CD4-positive, alpha-beta T cell treated with Interleukin-17A for 1 hour (primary cell): ENCODE results near the gene MAP3K13.
"Not testable (repeated sequence)": the region's sequence is repeated elsewhere in the genome, so short reads cannot be mapped to it uniquely, and the experiment has no call there.

Experiments used
- DNase-seq: peaks from one replicate; pipeline ENCODE4 v3.0.0-alpha.2; 2020

MAP3K13 gene

DNA sequence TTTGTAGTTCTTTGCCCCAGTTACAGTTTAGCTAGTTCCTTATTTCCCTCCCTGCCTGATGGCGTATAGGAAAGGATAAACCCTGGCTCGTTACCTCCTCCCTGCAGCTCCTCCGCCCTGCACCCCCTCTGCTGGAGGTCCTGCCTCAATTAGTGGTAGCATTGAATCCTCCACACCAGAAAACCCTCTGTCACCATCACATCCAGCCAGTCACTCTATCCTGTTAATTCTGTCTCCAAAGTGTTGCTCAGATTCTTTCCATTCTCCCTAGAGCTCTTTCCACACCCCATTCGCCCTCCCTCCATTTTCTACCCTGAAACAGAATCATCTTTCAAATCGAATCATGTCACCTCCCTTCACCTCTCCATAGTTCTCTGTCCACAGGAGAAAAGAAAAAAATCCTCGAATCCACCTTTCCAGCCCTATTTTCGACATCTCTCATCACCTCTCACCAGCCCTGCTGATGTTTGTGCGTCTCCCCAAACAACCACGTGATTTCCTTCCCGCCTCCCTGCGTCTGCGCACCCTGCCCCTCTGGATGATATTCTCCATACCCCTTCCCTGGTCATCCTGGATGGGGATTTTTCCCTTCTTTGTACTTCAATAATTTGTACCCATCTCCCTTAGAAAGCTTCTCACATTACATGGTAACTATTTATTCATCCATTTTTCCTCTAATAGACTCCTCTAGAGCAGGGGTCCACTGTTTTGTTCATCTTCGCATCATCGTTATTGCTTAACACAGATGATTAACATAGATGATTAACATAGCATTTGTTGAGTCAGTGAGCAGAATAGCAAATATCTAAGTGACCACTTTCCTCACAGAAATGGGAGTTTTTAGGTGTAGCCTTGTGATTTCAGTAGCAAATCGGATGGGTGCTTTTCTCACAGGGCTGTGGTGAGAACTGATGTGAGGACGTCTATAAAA, 37.1 kb downstream of the MAP3K13 start:
- DNase-seq: no peak

DNA sequence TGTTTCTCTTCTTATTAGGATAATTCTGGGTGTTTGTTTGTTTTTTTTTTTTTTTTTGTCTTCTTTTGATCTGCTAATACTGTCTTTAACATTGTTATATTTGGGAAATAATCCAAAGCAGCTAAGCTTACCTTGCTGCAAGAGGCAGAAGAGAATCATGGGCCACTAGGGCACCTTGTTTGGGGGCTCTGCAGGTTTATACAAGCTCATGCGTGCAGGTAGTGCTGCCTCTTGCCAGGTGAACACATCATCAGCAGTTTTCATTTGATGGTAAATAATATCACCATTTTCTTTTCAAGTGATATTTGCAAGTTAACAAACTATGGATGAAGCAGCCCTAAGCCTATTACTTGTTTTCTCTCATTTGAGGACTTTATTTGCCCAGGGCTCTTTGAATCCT, 37.9 kb downstream of the MAP3K13 start:
- DNase-seq: no peak

DNA sequence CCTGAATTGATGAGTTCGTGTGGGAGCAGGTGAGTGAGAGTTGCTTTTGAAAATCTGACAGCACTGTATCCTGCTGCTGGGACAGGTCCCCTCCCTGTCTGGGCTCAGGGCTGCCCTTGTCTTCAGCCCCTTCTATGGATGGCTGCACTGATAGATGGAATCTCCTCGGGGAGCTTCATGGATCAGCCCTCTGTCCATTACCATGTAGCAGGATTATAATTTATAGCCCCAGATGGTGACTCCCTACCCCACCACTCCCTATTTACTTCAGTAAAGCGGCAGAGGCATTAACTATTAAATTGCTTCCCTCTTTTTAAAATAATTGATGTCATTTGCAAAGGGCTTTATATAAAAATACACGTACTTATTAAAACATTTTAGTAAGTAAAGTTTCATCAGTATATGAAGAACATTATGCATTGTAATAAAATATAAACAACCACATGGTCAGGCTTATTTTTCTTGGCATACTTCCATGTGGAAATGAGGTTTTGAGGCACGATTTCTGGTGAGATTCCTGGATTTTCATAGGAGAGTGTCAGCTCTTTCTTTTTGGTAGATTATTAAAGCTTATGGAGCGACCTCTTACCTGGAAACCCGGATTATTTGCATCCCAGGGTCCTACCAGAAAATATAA, 38.5 kb downstream of the MAP3K13 start:
- no peak for DNase-seq

DNA sequence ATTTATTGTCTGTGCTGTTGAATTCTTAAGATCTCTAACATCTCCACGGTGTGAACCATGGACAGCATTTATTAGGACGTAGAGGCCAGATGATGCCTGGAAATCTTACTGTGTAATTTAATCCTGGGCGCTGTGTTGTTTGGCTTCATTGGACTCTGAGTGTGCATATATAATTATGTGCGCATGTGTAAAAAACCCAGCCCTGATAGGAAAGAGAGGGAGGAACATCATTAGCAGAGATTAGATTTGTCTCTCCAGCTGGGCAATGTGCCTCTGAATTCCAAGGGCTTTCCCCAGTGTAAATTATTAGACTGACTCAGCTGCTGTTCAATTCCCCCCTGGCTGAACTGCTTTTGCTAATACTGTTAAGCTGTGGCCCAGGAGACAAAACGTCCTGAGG, 39.6 kb downstream of the MAP3K13 start:
- DNase-seq: no peak

DNA sequence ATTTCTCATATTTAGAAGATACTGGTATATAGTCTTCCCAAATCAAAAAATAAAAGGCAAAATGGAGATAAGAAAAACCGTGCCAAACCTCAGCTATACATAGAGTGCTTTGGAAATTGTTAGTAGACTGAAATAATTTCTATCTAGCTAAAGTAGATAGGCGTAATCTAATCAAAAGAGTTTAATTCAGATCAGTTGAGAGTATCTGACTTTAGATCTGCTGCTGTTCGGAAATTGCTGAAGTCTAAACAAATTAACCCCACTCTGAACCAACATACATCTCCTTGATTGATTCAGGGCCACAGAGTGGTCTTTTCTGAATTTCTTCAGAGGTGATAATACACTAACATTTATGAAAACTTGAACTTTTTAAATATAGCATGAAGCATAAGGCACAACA, 40.1 kb downstream of the MAP3K13 start:
- no peak for DNase-seq

DNA sequence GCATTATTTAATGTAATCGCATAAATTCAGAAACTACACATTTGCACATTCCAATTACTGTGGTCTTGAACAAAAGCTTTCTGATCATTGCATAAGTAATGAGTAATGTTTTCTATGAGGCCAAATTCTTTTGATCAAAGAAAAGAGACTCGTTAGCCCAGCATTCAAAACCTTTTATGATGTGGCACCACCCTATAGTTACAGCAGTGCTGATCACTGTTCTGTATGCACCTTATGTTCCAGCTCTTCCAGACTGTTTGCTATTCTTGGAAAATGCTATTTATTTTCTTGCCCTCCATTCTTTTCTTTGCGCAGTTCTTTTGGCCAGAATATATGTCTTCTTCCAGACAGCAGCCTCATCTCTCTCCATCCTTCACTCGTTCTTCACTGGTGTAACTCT, 42.3 kb downstream of the MAP3K13 start:
- no peak for DNase-seq

DNA sequence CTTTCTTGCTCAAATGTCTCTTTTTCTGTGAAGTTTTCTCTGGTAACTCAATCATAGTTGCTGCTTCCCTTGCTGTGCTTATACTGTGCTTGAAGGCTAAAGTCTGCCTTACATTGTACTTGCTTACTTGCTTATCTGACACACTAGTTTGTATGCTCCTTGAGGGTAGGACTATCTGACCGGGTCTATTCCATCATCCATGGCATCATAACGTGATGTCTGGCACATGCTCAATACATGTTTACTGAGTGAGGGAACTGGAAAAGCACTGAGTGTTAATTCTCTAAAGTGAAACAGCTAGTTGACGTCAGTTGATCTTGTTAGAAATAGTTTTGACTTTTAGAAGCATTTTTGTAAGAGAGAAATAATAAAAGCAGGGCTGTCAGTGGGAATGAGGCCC, 42.7 kb downstream of the MAP3K13 start:
- DNase-seq: no peak

DNA sequence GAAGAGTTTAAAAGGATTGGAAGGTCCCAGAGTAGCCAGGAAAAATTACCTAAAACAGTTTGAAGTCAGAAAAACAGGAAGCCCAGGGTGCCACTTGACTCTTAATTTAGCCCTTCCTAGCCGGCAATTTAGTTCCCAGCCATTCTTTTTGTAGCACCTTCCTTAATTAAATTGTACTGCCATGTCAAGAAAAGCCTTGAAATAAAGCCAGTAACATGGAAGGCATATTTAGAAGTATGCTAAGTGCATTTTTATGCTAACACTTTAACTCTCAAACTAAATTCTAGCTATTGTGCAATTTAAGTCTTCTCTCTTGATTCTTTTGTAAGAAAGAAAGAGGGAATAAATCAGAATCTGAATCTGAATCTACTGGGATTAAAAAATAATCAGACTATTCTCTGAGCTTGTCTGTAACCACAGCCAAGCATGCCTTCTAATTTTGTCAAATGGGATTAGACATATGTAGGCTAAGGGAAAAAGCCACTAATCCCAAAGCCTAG, 43.2 kb downstream of the MAP3K13 start:
- DNase-seq: no peak

DNA sequence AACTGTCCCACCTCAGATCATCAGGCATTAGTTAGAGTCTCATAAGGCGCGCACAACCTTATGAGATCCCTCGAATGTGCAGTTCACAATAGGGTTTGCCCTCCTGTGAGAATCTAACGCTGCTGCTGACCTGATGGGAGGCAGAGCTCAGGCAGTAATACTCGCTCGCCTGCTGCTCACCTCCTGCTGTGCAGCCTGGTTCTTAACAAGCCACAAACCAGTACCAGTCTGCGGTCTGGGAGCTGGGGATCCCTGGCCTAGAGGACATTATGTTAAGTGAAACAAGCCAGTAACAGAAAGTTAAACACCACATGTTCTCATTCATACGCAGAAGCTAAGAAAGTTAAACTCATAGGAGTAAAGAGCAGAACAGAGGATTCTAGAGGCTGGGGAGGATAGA, 47.0 kb downstream of the MAP3K13 start:
- DNase-seq: no peak

DNA sequence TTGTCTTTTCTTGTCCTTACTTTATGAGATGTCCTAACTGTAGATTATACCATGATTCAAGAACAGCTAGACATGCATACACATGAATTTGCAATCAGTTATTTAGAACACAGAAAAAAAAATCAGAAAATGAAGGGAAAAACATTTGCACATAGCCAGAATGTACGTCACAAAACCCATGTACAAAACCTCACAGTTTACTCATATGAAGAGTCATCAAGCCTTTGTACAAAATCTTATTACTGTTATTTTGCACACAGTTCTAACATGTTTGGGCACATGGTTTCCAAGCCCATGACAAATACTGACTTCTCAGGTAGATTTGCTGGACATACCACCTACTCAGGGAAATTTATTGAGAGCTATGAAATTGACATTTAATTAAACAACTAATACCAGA, 48.2 kb downstream of the MAP3K13 start:
- no peak for DNase-seq

DNA sequence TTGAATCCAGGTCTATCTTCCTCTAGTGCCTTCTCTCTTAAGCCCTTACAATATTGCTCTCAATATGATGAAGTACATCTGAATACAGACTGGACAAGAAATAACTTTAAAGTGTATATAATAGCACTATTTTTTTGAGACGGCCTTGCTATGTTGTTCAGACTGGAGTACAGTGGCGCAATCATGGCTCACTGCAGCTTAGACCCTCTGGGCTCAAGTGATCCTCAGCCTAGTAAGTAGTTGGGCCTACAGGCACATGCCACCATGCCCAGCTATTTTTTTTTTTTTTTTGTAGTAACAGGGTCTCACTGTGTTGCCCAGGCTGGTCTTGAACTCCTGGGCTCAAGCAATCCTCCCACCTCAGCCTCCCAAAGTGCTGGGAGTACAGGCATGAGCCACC, 53.6 kb downstream of the MAP3K13 start:
- no peak for DNase-seq

DNA sequence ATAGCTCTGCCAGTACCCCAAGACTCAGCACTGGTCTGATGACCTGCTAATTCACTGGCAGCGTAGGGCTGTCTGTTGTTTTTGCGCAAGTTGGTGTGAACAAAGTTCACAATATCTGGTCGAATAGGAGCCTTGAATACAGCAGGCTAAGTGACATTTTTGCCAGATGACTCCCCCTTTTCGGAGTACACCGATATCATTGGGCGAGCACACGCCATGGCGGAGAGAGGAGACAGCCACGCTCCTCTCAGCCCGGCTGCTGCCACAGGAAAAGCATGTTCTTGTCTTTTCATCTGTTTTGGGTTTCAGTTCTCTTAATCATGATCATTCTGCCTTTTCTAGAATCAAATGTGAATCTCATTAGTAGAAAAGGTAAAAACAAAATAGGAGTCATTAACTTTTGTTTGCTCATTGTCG, 55.6 kb downstream of the MAP3K13 start:
- not testable (repeated sequence) for DNase-seq

DNA sequence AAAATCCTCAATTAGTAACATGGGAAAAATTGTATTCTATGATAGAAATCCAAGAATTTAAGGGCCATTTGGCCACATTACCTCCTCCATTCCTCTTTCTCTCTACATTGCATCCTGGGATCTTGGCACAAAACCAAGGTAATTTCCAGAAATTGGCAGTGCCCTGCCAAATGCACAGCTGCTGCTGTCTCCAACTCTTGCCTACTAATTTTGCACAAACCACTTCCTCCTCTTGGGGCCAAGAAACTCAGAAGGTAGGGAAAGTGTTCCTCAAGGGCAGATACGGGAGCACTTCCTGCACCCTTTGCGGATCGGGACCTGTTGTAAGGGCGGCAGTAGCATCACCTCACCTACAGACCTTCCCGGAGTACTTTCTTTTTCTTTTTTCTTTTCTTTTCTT, 57.8 kb downstream of the MAP3K13 start:
- DNase-seq: no peak

DNA sequence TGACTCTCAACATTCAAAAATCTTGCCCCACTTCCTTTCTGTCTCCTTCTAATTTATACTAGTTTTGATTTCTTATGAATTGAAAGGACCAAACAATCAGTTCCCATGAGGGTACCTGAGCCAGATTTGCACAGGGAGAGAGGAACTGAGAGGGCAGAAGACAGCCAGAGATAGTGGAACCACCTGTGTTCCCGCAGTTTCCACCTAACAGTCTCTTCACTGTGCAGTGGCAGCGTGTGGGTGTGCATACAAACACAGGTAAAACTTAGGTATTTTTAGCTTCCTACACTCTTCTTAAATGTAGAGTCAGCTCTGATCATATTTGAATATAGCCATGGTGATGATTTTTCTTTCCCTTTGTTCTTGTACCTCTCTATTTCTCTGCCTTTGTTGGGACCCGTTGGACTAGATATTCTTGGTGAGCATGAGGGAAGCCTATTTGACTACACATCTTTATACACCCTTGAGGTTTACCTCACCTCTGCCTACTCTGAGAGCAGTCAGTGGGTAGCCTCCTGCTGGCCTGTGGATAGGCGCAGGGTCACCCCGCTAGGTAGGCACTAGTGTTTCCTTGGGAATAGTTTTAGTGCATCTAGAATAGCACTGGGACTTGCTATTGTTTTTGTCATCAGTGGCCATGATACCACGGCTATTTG, 58.8 kb downstream of the MAP3K13 start:
- DNase-seq: no peak

DNA sequence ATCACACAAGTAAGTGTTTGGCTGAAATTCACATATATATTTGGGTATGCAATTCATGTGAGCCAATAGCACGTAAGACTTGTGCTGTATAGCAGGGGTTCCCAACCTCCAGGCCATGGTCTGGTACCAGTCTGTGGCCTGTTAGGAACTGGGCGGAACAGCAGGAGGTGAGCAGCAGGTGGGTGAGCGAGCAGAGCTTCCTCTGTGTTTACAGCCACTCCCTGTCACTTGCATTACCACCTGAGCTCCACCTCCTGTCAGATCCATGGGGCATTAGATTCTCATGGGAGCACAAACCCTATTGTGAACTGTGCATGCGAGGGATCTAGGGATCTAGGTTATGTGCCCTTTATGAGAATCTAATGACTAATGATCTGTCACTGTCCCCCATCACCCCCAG, 59.7 kb downstream of the MAP3K13 start:
- no peak for DNase-seq

DNA sequence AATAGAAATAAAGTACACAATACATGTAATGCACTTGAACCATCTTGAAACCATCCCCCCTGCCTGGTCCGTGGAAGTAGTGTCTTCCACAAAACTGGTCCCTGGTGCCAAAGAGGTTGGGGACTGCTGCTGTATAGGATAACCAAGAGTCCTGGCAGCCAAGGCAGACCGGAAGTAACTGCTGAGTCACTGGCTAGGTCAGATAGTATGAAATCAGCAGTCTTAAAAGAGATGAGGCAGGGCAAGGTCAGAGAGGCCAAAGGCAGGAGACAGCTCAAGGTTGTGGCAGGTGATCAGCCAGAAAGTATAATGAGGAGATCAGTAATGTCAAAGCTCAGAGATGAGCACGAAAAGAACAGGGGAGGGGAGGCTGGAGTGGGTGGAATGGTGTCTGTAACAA, 60.2 kb downstream of the MAP3K13 start:
- DNase-seq: no peak

DNA sequence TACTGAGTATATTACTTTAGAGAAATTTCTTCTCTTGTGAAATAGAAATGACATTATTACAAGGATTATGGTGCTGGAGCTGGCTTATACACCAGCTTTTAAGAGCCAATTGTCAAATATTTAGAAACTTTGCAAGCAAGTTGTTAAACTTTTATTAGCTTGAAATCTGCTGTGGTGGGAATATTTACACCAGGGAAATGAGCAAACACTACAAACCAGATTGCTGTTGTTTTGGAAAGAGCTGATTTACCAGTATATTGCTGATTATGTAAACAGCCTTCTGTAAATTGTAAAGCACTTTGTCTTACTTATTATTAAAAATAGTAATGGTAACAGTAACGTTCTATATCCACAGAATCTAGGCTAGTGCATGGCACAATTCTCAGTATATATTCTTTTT, 61.5 kb downstream of the MAP3K13 start:
- no peak for DNase-seq

DNA sequence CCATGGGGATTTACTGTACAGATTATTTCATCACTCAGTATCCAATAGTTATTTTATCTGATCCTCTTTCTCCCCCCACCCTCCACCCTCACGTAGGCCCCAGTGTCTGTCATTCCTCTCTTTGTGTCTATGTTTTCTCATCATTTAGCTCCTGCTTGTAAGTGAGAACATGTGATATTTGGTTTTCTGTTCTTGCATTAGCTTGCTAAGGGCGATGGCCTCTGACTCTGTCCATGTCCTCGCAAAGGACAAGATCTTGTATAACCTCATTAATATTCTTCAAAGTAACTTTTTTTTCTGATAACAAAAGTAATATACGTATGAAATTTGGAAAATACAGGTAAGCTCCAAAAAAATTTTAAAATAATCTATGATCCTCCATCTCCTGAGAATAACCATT, 67.4 kb downstream of the MAP3K13 start:
- DNase-seq: no peak

DNA sequence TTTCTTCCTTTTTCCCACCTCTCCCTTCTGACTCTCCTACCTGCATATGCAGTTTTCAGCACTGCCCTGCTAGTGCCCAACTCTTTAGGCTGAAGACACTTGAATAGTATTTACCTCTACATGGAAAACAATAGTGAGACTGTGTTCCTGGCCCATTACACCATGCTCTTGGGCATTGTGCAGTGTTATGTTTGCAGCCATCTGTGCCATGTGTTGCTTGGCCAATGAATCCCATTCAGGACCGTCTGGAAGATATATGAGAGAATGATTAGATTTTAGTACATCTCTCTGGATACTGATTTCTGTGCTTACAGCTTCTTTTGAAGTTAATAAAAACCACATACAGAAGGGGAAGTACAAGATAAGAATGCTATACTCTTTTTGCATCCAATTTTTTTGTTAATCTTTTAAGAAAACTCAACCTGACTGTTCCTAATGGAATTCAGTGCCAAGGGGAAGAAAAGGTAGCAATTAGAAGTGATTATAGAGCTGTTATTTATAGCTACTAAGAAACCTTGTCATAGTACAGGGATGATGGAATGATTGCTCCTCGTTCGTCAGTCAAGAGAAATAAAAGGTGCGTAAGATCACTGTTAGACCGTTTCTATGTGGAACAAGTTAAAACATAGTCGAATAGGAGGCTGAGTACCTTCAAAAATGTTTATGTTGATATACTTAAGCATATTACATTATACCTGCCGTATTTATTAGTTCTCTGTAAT, 77.0 kb downstream of the MAP3K13 start:
- no peak for DNase-seq

DNA sequence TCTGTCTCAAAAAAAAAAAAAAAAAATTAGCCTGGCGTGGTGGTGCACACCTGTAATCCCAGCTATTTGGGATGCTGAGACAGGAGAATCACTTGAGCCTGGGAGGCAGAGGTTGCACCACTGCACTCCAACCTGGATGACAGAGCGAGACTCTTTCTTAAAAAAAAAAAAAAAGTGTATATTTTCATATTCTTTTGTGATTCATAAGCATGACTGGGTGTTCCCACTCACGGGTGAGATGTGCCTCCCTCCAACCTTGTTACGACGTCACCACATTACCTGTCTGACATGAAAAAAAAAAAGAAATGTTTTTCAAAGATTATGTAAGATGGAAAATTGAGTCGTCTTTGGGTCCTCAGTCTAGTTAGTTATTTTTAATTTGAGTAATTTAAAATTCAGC, 79.1 kb downstream of the MAP3K13 start:
- no peak for DNase-seq

DNA sequence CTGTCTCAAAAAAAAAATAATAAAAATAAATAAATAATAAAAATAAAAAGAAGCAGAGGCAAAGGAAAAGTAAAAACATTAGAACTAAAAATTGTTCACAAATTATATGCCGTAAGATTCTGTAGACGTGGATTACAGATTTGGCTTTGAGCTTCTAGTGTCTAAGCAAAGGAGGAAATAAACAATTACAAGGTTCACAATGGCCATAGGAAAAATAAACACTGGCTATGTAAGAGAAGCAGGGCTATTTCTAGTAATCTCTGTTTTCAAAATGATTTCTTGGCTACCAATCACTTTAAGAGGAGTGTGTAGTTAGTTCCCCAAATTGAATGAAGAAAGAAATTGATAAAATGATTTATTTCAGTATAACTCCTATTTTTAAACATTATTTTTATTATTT, 81.4 kb downstream of the MAP3K13 start:
- DNase-seq: no peak

DNA sequence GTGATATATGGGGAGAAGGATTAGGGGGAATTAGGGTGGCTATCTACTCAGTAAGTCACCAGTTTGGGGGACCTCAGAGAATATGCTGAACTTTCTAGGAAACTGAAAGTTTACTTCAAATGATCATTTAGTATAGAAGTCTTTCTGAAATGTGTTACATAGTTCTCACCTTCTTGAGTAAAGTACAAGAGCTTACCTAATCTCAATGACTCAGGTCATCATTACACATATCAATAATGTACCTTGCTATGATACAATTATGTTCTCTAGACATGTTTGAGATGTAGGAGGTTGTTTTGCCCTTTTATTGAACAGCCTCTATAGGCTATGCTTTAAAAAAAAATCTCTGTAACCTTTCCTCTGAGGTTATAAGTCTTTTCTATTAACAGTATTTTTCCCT, 85.2 kb downstream of the MAP3K13 start:
- no peak for DNase-seq

DNA sequence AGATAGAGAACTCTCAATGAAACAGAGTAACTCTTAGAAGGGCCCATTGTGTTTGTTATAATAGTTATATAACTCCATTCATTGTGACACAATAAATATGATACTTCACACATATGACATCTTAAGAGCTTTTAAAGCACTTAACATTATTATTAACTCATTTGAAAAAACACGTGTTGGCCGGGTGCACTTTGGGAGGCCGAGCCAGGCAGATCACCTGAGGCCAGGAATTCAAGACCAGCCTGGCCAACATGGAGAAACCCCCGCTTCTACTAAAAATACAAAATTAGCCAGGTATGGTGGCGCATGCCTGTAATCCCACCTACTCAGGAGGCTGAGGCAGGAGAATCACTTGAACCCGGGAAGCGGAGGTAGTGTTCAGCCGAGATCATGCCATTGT, 88.5 kb downstream of the MAP3K13 start:
- DNase-seq: not testable (repeated sequence)
